Tibial artery (tissue), 4 donors: ENCODE results near the gene SLC2A5.

Experiments used
- DNase-seq, 2 donors: peaks; one replicate each; pipeline ENCODE4 v3.0.0-alpha.2; 2019
- H3K27ac ChIP-seq, 2 donors: fragments of 200-600 bp; sonication (generic) in 1 of 2; 1 replicate in 1 of 2; 2 replicates in 1 of 2; pipeline ENCODE4 v1.5.1; 2018 to 2019; ENCODE audit warnings: mild to moderate bottlenecking in 1 of 2
- H3K27me3 ChIP-seq, 2 donors: fragments of 200-600 bp; sonication (generic) in 1 of 2; one replicate each; pipeline versions ENCODE4 v1.5.1 to v1.6.0; 2016 to 2019
- H3K36me3 ChIP-seq, 3 donors: fragments of 200-600 bp; sonication (generic) in 2 of 3; one replicate each; pipeline ENCODE4 v1.5.1; 2016 to 2019; ENCODE audit warnings: mild to moderate bottlenecking in 2 of 3
- H3K4me1 ChIP-seq, 4 donors: fragments of 200-600 bp; sonication (generic) in 2 of 4; 1 replicate in 3 of 4; 2 replicates in 1 of 4; pipeline ENCODE4 v1.5.1; 2016 to 2019
- H3K4me3 ChIP-seq, 2 donors: fragments of 200-600 bp; sonication (generic) in 1 of 2; 1 replicate in 1 of 2; 2 replicates in 1 of 2; pipeline ENCODE4 v1.5.1; 2018 to 2019; ENCODE audit warnings: mild to moderate bottlenecking in 2 of 2
- H3K9me3 ChIP-seq, 3 donors: fragments of 200-600 bp; sonication (generic) in 1 of 3; one replicate each; pipeline ENCODE4 v1.5.1; 2016 to 2019
- intact Hi-C: fragments of 100-400 bp; cut with DNase I; formaldehyde crosslinking; loops from one replicate; pipeline ENCODE4 v1.15.0; 2023; ENCODE audit warnings: low total_unique reads
- TF ChIP-seq, protein P1 (sequence below), 2 experiments: fragments of 200-600 bp in 1 of 2; fragments of 450-650 bp in 1 of 2; IDR thresholded peaks; one replicate each; pipeline ENCODE4 v1.5.1; 2017 to 2019; ENCODE audit warnings: antibody characterized with exemption in 2 of 2, mild to moderate bottlenecking in 1 of 2, moderate library complexity in 1 of 2

Gene SLC2A5

GRCh38 chr1:9086796-9087195, 17.4 kb upstream of the SLC2A5 start:
- Histone ChIP-seq H3K36me3 (no peaks in the 10 kb centered on the region), H3K4me3 (no peak overlapping the region), H3K9me3 (no peaks in the 10 kb centered on the region), H3K27me3 (peaks cover 0 to 14% of the 10 kb centered on the region in 2 donors), H3K4me1 (peaks cover 0 to 17% (median 12%) of the 10 kb centered on the region in 4 donors), H3K27ac (no peak overlapping the region)
- TF ChIP-seq, protein P1, sequence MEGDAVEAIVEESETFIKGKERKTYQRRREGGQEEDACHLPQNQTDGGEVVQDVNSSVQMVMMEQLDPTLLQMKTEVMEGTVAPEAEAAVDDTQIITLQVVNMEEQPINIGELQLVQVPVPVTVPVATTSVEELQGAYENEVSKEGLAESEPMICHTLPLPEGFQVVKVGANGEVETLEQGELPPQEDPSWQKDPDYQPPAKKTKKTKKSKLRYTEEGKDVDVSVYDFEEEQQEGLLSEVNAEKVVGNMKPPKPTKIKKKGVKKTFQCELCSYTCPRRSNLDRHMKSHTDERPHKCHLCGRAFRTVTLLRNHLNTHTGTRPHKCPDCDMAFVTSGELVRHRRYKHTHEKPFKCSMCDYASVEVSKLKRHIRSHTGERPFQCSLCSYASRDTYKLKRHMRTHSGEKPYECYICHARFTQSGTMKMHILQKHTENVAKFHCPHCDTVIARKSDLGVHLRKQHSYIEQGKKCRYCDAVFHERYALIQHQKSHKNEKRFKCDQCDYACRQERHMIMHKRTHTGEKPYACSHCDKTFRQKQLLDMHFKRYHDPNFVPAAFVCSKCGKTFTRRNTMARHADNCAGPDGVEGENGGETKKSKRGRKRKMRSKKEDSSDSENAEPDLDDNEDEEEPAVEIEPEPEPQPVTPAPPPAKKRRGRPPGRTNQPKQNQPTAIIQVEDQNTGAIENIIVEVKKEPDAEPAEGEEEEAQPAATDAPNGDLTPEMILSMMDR (IDR thresholded peaks at IDR 0.05), result no peak
- DNase-seq, result no peak
- intact Hi-C loops, result loop anchor here (10.0 kb wide), 1 partner anchor 162 kb away; no protein-coding TSS in a partner anchor

DNA sequence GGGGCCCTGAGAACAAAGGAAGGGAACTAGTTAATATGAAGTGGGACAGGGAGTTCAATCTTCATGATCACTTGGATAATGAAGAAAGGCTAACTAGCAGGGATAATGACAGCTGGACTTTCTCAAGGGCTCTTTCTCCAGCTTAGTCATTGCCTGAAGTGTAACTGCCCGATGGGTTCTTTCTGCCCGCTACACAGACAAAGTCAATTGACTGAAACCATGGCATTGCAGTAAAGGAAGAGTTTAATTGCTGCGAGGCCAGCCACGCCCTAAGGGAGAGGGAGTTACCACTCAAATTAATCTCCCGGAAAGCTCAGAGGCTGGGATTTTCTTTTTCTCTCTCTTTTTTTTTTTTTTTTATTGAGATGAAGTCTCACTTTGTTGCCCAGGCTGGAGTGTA, 16.6 kb upstream of the SLC2A5 start:
- peaks cover 0 to 14% of the 10 kb centered on the region in 2 donors for H3K27me3 ChIP-seq
- no peak overlapping the region for H3K4me3 ChIP-seq
- H3K9me3 ChIP-seq, result no peaks in the 10 kb centered on the region
- intact Hi-C loops, result loop anchor here (10.0 kb wide), 1 partner anchor 161 kb away; no protein-coding TSS in a partner anchor
- no peak overlapping the region for H3K27ac ChIP-seq
- no peaks in the 10 kb centered on the region for H3K36me3 ChIP-seq
- TF ChIP-seq, protein P1 (IDR thresholded peaks at IDR 0.05), result no peak
- DNase-seq, result no peak
- peaks cover 0 to 17% (median 12%) of the 10 kb centered on the region in 4 donors for H3K4me1 ChIP-seq

DNA sequence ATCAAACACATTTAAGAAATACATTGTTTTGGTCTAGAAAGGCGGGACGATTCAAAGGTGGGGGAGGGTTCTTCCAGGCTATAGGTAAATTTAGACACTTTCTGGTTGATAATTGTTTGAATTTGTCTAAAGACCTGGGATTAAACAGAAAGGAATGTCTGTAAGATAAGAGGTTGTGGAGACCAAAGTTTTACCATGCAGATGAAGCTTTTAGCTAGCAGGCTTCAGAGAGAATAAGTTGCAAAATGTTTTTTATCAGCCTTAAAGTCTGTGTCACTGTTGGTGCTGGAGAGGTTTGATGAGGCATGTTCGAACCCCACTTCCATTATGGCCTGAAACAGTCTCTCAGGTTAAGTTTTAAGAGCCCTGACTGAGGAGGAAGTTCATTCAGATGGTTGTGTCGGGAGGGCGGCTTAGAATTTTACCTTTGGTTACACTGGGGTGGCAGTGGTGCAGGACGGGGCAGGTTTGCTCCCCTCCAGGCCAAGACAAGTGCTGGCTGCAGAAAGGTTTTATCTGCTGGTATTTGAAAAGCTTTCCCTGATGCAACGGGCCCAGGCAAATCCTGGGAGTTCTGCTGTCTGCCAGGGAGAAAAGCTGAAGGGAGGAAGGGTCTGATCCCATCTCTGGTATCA, 16.0 kb upstream of the SLC2A5 start:
- Histone ChIP-seq H3K4me3 (no peak overlapping the region), H3K36me3 (no peaks in the 10 kb centered on the region), H3K4me1 (peaks cover 0 to 17% (median 12%) of the 10 kb centered on the region in 4 donors), H3K27ac (no peak overlapping the region), H3K27me3 (peaks cover 0 to 14% of the 10 kb centered on the region in 2 donors), H3K9me3 (no peaks in the 10 kb centered on the region)
- intact Hi-C loops, result loop anchor here (10.0 kb wide), 1 partner anchor 161 kb away; no protein-coding TSS in a partner anchor
- TF ChIP-seq, protein P1 (IDR thresholded peaks at IDR 0.05), result no peak
- DNase-seq, result no peak

GRCh38 chr1:9084906-9085305, 15.5 kb upstream of the SLC2A5 start:
- peak; percentile 63 to 89 for DNase-seq
- Histone ChIP-seq H3K4me1 (peaks cover 0 to 17% (median 12%) of the 10 kb centered on the region in 4 donors), H3K9me3 (no peaks in the 10 kb centered on the region), H3K27ac (no peak overlapping the region), H3K36me3 (no peaks in the 10 kb centered on the region), H3K27me3 (peaks cover 0 to 14% of the 10 kb centered on the region in 2 donors), H3K4me3 (no peak overlapping the region)
- TF ChIP-seq, protein P1 (IDR thresholded peaks at IDR 0.05), result no peak
- intact Hi-C loops, result loop anchor here (10.0 kb wide), 1 partner anchor 160 kb away; no protein-coding TSS in a partner anchor

GRCh38 chr1:9081473-9081872, 12.0 kb upstream of the SLC2A5 start:
- H3K36me3 ChIP-seq, result no peaks in the 10 kb centered on the region
- H3K4me3 ChIP-seq, result no peak overlapping the region
- peaks cover 0 to 7% of the 10 kb centered on the region in 2 donors for H3K27me3 ChIP-seq
- TF ChIP-seq, protein P1 (IDR thresholded peaks at IDR 0.05), result no peak
- DNase-seq, result no peak
- intact Hi-C loops, result loop anchor here (10.0 kb wide), 1 partner anchor 157 kb away; no protein-coding TSS in a partner anchor
- H3K4me1 ChIP-seq, result peaks cover 0 to 17% (median 12%) of the 10 kb centered on the region in 4 donors
- no peaks in the 10 kb centered on the region for H3K9me3 ChIP-seq
- no peak overlapping the region for H3K27ac ChIP-seq
